GM19468 (cell line): Measurements from ENCODE around the gene PTHLH.

Experiments
- ATAC-seq: cut with Tn5 transposase; IDR thresholded peaks from one replicate; pipeline ENCODE4 v1.9.1; 2021; ENCODE audit warnings: mild to moderate bottlenecking, moderate library complexity, moderate number of reproducible peaks; ENCODE audit not compliant: unreplicated experiment; ENCODE audit errors: extremely low read depth

PTHLH gene

DNA sequence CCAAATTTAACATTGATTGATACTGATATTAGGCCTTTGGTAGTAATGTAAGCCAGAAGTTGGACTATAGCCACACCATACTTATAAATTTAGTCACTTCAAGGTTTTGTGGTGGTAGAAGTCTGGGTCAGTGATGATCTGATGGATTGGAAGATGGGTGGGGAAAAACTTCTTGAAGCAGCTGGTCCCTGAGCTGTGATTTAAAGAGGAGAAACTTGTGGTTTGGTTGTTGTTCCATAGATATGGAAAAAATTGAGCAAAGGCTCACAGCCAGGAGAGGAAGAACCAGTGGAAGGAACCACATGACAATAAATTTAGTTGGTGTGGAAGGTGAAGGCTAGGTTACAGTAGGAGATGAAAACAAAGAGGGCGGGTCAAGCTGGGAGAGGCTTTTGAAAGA is 26.1 kb downstream of the PTHLH start:
- no peak for ATAC-seq

- ATAC-seq: peak; percentile 58
Measured at GRCh38 chr12:27940756-27941402, 31.7 kb downstream of the PTHLH start.

DNA sequence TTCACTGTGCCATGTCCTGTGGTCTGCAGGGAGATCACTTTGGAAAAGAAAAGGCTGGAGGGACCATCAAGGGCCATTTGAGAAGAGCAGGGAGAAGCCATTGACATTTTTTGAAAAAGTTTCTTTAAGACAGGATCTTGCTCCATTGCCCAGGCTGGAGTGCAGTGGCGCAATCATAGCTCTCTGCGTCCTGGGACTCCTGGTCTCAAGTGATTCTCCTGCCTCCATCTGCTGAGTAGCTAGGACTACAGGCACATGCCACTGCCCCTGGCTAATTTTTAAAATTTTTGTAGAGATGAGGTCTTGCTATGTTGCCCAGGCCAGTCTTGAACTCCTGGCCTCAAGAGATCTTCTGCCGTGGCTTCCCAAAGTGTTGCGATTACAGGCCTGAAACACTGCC is 32.3 kb downstream of the PTHLH start:
- ATAC-seq: no peak

- ATAC-seq: no peak
Measured at GRCh38 chr12:27937768-27938167, 34.8 kb downstream of the PTHLH start.

GRCh38 chr12:27936196-27936595 is 36.3 kb downstream of the PTHLH start:
- ATAC-seq: no peak

GRCh38 chr12:27934276-27934675 is 38.3 kb downstream of the PTHLH start:
- no peak for ATAC-seq

DNA sequence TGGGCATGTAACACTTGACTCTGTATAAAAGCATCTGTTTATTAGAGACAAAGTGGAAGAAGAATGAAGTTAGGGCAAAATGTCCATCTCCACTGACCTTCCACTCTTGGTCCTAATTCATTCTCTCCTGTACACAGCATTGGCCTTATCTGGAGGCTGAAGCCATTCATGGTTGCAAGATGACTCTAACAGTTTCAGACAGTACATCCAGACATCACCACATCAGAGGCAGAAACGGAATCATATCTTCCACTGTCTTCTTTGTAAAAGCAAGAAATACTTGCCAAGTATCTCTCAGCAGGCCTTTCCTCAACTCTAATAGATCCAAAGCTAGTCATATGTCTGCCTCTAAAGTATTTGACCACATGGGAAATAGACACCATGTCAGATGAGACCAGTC is 41.1 kb downstream of the PTHLH start:
- no peak for ATAC-seq

DNA sequence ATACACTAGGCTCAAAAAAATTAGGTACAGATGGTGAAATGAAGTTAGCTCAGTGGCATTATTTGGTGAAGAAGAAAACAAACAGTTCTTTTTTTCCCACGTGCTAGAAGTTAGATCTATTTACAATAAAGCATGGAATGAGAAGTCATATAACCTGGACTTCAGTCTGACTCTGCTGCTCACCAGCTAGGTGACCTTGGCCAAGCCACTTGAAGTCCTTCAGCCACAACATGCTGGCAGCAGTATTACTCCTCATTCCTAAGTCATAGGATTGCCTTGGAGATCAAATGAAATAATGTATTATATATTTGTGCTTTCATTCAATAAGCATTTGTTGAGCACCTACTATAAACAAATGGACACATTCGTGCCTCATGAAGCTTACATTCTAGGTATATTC is 45.2 kb downstream of the PTHLH start:
- ATAC-seq: no peak

- no peak for ATAC-seq
Measured at GRCh38 chr12:27924350-27925135, 48.0 kb downstream of the PTHLH start.

GRCh38 chr12:27922531-27923139 is 49.9 kb downstream of the PTHLH start:
- no peak for ATAC-seq

DNA sequence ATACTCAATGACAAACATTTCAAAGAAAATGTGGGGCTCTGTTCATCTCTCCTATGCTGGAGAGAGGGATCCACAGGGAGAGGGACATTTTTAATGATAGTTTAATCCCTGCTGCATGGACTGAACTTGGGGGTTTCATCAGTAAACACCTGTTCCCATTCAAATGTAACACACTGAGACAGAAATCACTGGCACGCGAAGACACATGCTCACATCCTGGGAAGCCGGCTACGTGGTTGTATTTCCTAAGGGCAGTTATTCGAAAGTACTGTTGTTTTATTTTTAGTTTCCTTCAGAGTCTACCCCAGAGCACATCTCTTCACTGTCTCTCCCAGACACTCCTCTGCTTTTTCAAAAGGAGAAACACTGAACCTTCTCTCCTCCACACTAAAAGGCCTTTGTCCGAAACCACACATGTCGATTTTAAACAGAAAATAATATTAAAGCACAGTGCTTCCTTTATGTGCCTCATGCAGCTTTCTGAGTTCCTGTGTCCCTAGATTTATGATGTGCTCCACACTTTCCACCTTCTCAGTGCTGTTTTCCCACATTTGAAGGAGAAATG is 52.8 kb downstream of the PTHLH start:
- ATAC-seq: no peak

DNA sequence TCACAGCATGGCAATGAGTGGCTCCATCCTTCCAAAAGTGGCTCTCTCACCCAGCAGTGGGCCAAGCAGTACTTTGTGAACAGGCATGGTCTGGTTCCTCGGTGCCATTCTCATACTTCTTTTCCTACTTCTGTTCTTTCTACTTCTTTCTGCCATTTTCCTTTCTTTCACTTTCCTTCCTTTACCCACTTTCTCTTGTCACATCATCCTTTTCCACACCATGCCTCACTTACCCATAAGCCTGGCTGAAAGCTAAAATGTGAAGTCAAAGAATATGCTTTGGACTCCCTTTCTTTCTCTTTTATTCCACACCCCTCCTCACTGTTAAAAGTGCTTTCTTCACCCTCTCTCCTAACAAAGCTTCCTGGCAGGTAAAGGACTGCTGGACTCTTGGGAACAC is 57.0 kb downstream of the PTHLH start:
- ATAC-seq: no peak

DNA sequence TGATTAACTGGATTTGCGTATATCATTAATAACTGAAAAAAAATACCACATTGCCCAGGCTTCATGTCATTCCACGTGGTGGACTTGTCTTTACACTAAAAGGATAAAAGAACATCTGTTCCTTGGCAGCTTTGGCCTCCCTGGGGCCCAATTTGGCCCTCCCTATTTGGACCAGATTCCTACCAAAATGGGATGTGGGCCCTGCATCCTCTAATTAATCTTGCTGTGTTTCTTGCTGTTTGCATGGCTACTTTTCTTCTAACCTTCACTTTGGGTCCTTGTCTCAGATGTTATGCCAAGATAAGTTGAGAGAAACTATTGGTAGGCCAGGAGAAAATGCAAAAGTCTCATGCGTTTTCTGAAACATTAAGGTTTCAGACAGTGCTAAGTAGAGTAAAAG is 57.5 kb downstream of the PTHLH start:
- no peak for ATAC-seq

GRCh38 chr12:27913999-27914614 is 58.4 kb downstream of the PTHLH start:
- ATAC-seq: no peak

GRCh38 chr12:27911397-27911796 is 61.1 kb downstream of the PTHLH start:
- no peak for ATAC-seq
